Suprapubic skin (tissue), 3 donors: ENCODE data around the gene ZSWIM3.
A peak's percentile ranks its signal among the peaks of the same experiment; 100 is the strongest.

Source experiments
- CTCF ChIP-seq, 2 donors: fragments of 200-600 bp in 1 of 2; fragments of 450-650 bp in 1 of 2; sonication (generic) in 1 of 2; IDR thresholded peaks; one replicate each; pipeline ENCODE4 v1.5.1; 2016 to 2019; ENCODE audit warnings: antibody characterized with exemption in 2 of 2, mild to moderate bottlenecking in 1 of 2, moderate library complexity in 1 of 2
- POLR2A ChIP-seq, 2 donors: fragments of 450-650 bp; IDR thresholded peaks; one replicate each; pipeline ENCODE4 v1.6.1; 2017; ENCODE audit warnings: antibody characterized with exemption in 2 of 2, mild to moderate bottlenecking in 2 of 2, moderate library complexity in 2 of 2

GRCh38 chr20:45890077-45890984, 32.9 kb downstream of the ZSWIM3 start:
- TF ChIP-seq CTCF (IDR thresholded peaks at IDR 0.05) (peak; percentile 25 to 49), POLR2A (IDR thresholded peaks at IDR 0.05) (no peak)
